GM12875 (cell line): ENCODE data around the gene BPIFB2.
A peak's percentile ranks its signal among the peaks of the same experiment; 100 is the strongest.

ENCODE experiments used
- H3K4me3 ChIP-seq: one replicate; pipeline ENCODE4 v1.5.1; 2011; ENCODE audit warnings: low read depth, low read length, control low read depth
- TF ChIP-seq, protein P1 (sequence below): IDR thresholded peaks from 2 replicates; pipeline ENCODE4 v1.5.1; 2011; ENCODE audit warnings: low read depth, mild to moderate bottlenecking, control low read depth, inconsistent platforms, low read length, moderate library complexity, borderline replicate concordance; ENCODE audit not compliant: insufficient read depth

BPIFB2 gene

DNA sequence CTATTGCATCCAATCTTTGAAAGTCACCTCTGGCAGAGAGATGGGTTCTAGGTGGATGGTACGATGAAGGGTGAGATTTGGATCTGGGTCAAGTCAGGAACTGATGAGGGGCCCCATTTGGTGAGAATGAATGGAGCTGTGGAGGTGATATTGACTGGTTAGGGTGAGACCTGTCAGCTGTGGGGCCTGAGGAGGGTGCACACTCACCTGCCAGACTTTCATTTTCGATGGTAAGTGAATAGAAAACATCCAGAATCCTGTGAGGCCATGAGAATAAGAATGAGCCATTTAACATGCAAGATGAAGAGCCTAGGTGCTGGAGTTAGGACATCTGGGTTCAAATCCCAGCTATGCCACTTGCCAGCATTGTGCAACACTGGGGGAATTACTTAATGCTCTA, 10.1 kb upstream of the BPIFB2 start:
- no peak overlapping the region for H3K4me3 ChIP-seq
- TF ChIP-seq, protein P1, sequence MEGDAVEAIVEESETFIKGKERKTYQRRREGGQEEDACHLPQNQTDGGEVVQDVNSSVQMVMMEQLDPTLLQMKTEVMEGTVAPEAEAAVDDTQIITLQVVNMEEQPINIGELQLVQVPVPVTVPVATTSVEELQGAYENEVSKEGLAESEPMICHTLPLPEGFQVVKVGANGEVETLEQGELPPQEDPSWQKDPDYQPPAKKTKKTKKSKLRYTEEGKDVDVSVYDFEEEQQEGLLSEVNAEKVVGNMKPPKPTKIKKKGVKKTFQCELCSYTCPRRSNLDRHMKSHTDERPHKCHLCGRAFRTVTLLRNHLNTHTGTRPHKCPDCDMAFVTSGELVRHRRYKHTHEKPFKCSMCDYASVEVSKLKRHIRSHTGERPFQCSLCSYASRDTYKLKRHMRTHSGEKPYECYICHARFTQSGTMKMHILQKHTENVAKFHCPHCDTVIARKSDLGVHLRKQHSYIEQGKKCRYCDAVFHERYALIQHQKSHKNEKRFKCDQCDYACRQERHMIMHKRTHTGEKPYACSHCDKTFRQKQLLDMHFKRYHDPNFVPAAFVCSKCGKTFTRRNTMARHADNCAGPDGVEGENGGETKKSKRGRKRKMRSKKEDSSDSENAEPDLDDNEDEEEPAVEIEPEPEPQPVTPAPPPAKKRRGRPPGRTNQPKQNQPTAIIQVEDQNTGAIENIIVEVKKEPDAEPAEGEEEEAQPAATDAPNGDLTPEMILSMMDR, result no peak

DNA sequence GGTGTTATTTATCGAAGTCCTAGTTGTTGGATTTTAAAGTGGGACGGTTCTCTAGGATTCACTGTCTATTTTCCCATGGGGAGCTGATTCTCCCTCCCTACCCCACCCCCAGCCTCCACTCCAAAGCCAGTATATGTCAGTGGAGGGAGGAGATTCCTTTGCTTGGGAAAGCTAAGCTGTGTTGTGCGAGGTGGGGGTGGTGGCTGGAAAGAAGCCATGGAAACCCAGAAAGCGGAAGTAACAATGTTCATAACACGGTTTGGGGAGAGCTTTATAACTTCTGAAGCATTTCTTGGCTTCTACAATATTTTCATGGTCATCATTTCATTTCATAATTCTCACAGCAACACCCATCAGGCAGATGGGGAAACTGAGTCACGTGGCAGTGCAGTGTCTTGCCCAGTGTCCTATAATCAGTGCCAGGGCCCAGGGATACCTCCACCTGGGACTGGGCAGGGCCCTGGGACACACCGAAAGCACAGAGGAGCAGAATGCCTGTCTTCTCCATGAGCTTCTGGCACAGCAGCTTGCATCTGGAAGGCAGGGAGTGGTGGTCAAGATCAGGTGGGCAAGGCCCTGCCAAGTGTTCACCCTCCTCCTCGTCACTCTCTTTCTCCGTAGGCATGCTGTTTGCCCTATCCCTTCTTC, 7.8 kb upstream of the BPIFB2 start:
- no peak overlapping the region for H3K4me3 ChIP-seq

DNA sequence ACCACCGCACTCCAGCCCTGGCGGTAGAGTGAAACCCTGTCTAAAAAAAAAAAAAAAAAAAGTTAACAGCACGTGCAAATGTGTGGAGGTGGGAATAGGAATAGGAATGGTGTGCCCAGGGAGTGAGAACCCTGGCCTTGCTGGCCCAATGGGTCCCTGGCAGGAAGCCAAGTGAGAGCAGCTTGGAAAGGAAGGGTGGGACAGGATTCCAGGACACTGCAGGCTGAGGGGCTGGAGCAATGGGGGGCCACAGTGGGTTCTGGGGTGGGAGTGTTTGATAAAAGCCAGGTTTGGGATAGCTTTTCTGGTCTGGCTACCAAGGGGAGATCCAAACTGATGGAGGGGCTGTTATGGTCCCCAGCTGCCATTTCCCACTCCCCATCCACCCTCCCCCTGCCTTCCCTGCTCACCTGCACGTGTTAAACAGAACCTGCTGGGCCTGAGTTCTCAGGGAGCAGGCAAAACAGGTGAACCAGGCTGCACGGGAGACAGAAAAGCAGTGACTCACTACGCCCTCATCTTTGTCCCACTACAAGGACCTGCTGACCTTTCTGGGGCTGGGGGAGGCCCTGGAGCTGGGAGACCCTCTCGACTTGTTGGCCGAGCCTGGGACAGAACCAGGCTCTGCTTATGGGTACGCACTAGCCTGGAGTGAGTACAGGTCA, 6.6 kb upstream of the BPIFB2 start:
- no peak overlapping the region for H3K4me3 ChIP-seq
- TF ChIP-seq, protein P1, result no peak

More for the DNA sequence above, 7.8 kb upstream of the BPIFB2 start:
- TF ChIP-seq, protein P1, result no peak

DNA sequence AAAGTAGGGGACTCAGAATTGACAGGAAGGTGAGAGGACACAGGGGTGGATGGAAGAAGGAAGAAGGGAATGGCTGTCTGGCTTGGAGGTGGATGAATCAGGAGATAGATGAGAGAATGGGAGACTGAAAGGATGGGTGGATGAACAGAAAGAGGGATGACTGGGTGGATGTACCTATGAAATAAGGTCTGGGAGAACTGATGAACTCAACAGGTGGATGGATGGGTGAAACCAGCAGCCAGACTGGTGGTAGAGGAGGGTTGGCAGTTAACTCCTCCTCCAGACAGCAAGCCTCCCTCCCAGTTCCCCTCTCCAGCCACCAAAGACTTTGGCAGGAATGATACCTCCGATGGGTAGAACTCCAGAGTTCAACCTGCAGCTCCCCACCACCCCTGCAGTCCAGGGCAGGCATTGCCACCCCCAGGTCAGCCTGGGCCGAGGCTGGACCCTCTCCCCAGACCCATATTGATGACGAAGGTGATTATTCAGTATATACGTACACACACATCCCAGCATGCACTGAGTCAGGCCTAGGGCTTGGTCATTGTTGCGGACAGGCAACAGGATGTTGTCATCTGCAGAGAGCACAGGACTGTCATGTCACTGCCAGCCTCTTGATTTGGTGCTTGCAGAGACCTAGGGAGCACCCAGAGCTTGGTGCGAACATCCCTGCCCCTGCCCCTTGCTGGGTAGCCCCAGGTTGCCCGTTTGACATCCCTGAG, 5.3 kb upstream of the BPIFB2 start:
- TF ChIP-seq, protein P1, result no peak
- no peak overlapping the region for H3K4me3 ChIP-seq

DNA sequence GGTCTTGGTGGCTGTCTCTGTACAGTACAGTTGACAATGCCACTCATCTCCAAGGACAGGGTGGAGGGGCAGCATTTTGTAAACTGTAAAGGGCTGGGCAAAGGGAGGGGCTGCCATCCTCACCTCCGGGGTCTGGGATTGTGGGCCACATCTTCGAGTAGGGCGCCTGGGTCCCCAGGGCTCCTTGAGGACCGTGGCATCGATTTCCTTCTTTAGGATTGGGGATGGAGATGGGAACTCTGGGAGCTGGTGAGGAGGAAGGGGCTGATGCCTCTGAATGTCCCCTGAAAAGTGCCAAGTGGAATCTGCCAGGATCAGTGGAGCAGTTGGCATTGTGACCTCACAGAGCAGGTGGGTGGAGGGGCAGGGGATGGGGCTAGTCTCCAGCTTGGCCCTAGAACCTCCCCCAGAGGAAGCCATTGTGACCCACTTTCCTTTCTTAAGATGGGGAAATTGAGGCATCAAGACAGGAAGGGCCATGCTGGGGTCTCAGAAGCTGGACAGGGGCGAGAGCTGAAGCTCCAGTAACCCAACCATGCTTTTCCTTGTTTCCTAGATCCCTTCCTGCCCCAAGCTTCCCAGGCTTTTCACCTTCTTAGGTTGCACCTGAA, 3.3 kb upstream of the BPIFB2 start, which contains the start of gene SUN5:
Gene SUN5, minus strand, starts transcription at position 293 of the 611 bp plus-strand sequence. Its CDS starts 93 bp downstream, at position 200.
- no peak within 1 kb of the TSS for H3K4me3 ChIP-seq
- TF ChIP-seq, protein P1, result no peak

DNA sequence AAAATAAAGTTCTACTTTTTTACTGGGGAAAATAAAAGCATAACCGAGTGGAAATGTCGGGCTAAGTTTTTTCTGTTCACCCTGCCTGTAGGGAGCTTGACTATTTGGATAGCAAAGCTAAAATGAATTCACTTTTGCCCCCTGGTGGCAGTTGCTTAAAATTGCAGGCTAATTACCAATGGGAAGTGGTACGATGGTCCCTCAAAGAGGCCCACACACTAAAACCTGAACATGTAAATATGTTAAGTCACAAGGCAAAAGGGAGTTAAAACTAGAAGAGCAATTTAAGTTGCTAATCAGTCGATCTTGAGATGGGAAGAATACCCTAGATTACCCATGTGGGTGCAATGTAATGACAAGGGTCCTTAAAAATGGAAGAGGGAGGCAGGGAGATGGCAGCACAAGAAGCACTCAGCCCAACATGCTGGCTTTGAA, 2.4 kb upstream of the BPIFB2 start:
- TF ChIP-seq, protein P1, result peak; percentile 53

More for the DNA sequence above, 2.4 kb upstream of the BPIFB2 start:
- H3K4me3 ChIP-seq, result no peak overlapping the region
